Stomach (tissue), 4 donors: ENCODE results near the gene TRAPPC10.

Experiments used
- CTCF ChIP-seq, 7 experiments: fragments of 450-650 bp in 4 of 7; fragments of 200-600 bp in 3 of 7; sonication (generic) in 3 of 7; IDR thresholded peaks; one replicate each; pipeline ENCODE4 v1.5.1; 2016 to 2019; ENCODE audit warnings: antibody characterized with exemption in 7 of 7, control low read depth in 2 of 7, mild to moderate bottlenecking in 1 of 7
- POLR2A ChIP-seq, 4 donors: fragments of 450-650 bp; IDR thresholded peaks; one replicate each; pipeline ENCODE4 v1.6.1; 2016; ENCODE audit warnings: antibody characterized with exemption in 4 of 4, control low read depth in 2 of 4, mild to moderate bottlenecking in 1 of 4, moderate library complexity in 1 of 4
- POLR2AphosphoS5 ChIP-seq, 3 donors: sonication (generic); formaldehyde crosslinking; IDR thresholded peaks; one replicate each; pipeline ENCODE4 v1.6.1; 2016; ENCODE audit warnings: antibody characterized with exemption in 3 of 3

DNA sequence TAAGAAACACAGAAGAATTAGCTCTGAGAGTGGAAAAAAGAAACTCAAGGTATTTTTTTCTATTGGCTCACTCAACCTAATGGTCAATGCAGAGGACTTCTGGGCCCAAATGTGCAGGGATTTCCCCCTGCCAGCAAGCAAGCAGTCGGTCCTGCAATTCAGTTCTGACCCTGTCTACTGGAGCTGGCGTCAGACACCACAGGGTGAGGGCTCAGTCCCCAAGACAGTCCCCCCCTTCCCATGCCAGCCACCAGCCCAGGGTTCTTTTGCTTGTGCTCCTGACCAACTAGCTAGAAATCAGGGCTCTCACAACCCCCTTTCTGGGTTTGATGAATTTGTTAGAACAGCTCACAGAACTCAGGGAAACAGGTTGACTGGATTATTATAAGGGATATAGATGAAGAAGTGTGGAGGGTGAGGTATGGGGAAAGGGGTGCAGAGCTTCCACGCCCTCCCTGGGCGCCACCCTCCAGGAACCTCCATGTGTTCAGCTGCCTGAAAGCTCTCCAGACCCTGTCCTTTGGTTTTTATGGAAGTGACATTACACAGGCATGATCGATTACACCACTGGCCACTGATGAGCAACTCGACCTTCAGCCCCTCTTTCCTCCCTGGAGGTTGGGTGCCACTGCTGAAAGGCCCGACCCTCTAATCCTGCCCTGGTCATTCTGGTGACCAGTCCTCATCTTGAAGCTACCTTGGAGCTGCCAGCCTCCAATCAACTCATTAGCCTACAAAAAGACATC, 72.6 kb downstream of the TRAPPC10 start:
- TF ChIP-seq CTCF (IDR thresholded peaks at IDR 0.05) (no peak), POLR2A (IDR thresholded peaks at IDR 0.05) (no peak), POLR2AphosphoS5 (IDR thresholded peaks at IDR 0.05) (no peak)
